NCI-H69 (cell line): ENCODE data around the gene FYN.
"Not testable (repeated sequence)": the region's sequence is repeated elsewhere in the genome, so short reads cannot be mapped to it uniquely, and the experiment has no call there.

Experiments used
- DNase-seq: peaks from one replicate; lab custom pipeline; 2025; lab: John Stamatoyannopoulos, UW

Gene FYN

GRCh38 chr6:111789598-111789997 is 83.7 kb downstream of the FYN start:
- no peak for DNase-seq

DNA sequence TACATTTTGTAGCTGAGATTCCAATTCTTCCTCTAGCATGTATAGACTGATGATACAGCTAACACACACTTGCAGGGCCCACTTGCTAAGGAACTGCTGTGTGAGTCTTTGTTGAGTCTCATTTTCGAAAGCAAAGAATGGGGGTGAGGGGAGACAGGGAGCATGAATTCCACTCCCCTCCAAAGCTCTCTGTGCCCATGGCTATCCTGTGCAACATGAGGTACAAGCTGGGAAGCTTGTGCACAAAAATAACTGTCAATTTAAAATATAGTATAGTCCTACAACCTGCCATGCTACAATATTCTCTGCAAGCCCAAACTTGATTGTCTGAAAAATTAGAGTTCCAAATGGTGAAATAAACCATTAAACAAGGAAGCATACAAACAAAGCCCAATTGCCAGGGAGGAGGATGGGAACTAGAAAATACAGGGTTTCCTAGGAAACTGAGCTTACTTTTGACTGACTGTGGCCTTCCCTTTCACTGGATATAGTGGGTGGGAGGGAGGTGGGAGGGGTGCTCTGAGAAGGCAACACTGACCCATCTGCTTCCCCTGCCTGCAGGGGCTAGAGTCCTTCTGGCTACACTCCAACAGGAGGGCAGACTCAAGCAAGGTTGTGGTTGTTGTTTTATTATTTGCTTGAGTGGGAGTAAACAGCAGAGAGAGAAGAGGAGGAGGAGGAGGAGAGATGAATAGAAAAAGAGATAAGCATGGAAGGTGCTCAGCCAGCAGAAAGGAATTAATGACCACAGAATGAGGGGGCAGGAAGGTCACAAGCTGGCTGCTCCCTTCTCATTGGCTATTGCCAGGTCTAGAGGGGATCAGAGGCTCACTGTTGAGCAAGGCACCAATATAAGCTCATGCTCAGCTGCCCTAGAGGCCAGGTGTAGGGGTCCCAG is 84.6 kb downstream of the FYN start:
- DNase-seq: peak; percentile 85

DNA sequence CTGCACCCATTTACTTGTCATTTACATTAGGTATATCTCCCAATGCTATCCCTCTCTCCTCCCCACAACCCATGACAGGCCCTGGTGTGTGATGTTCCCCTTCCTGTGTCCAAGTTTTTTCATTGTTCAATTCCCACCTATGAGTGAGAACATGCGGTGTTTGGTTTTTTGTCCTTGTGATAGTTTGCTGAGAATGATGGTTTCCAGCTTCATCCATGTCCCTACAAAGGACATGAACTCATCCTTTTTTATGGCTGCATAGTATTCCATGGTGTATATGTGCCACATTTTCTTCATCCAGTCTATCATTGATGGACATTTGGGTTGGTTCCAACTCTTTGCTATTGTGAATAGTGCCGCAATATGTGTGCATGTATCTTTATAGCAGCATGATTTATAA is 87.1 kb downstream of the FYN start:
- DNase-seq: not testable (repeated sequence)

DNA sequence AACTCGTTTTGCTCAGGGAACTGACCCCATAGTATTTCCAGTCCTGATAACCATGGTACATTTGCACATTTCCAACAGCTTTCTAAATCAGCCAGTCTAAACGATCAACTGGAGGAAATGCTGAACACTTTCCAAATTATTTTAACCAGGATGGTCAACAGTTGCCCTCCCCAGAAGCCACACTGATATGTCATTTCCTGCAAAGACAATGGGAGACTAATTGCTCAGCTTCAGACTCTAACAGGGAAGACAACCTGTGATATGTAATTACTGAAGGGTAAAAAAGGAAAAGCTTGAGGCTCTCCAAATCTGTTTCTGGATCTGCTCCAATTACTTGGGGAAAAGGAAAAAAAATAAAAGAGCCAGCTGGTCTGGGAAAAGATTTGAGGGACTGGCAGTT is 88.8 kb downstream of the FYN start:
- DNase-seq: peak; percentile 94

- no peak for DNase-seq
Measured at GRCh38 chr6:111782887-111783466, 90.3 kb downstream of the FYN start.

- no peak for DNase-seq
Measured at GRCh38 chr6:111782192-111782809, 91.0 kb downstream of the FYN start.

DNA sequence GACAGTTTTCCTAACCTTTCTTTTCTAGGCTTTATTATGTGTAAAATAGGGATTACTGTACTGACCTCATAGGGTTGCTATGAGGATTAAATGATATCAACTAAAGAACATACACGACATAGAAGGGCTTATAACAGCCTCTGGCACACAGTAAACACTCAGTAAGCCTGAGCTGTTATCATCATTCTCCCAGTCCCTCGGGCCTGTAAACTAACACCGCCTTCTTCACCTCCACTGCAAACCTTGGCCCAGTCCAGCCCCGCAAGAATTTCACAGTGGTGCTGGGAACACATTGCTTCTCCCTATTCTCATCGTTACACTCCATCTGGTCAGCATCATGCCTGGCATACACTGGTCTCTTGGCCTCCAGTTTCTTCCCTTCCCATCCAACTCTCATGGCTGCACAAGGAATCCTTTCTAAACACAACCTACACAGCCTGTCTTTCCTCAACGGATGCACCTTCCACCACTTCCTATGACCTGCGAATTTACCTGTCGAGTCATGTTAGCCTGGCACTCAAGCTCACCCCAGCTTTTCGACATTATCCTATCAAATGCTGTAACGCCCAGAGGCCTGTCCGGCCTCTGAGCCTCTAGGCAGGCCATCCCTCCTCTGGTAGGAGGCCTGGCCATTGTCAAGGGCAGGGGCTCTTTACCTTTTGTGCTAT is 92.1 kb downstream of the FYN start:
- DNase-seq: peak; percentile 39

GRCh38 chr6:111780393-111780792 is 92.9 kb downstream of the FYN start:
- DNase-seq: no peak

DNA sequence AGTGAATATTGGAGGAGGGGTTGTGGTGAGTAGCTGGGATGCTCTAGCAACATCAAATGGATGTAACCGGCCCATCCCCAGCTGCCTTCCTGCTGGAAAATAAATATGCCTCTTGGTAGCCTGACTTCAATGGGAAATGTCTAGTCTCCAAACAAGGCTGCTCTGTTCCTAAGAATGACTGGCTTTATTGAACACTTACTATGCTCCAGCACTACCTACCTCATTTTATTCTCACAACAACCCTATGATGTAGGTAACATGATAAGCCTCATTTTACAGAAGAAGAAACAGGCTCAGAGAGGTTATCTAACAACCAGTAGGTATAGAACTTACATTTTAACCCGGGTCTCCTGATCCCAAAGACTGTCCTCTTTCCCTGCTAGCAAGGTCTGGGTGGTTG is 93.6 kb downstream of the FYN start:
- DNase-seq: no peak

DNA sequence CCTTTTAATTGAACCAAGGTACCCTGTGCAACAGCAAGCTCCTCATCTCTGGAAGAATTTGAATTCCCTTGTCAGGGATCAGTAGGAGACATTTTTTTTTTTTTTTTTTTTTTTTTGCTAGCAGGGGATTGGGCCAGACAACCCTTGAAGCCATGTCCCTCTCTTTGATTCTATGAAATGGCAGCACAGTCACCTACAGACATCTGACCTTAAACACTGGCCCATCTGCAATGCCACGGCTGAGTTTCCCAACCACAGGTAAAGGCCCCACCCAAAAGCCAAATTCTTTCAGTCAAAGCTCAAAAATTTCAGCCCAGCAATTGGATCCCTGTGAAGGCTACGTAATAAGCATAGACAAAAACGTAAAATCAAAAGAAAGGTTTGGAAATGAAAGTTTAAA is 94.2 kb downstream of the FYN start:
- DNase-seq: no peak

GRCh38 chr6:111777357-111777756 is 95.9 kb downstream of the FYN start:
- DNase-seq: no peak

GRCh38 chr6:111776236-111777221 is 96.7 kb downstream of the FYN start:
- DNase-seq: peak; percentile 32

DNA sequence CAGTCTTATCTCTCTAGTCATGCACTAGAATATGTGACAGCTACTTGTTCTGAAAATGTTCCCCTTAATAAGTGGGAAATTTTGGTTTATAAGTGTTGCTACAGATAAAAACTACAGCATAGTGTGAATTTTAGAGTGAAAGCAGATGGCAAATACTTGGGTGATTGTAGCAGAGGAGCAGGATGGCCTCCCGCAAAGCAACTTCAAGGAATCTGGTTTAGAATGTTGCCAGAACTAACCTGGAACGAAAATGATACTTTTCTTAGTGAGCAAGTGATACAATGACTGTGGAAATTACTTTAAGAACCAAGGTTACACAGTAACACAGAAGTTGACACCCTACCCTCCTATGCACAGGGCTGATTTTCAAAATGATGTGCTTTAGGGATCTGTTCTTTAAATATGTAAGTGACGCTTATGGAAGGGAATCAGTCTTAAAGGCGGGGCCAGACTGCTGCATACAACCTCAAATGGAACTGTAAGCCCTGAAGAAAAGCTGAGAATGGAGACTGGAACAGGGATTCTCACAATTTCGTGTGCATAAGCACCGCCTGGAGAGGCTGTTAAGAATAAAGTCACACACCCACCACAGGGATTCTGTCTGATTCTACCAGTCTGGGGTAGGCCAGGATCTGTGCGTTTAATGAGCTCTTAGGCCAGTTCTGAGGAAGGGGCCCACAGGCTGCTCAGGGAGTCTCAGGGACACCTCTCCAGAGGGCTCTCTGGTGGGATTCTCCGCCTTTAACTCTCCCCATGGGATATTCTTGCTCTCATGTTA is 97.9 kb downstream of the FYN start:
- no peak for DNase-seq

DNA sequence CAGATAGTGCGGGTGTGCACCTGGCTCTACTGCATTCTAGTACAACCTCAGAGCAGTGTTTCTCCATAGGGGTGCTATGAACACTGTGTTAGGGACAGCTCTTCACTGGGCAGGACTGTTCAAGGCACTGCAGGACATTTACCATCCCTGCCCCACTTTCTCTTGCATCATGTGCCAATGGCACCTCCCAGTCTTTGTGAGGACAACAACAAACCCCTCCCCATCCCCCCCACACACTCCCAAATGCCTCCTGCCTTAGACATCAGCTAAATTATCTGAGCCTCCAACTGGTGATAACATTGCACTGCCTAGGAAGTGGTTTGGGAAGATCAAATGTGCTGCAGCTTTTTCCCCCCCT is 98.9 kb downstream of the FYN start:
- DNase-seq: no peak

GRCh38 chr6:111773501-111774345 is 99.5 kb downstream of the FYN start:
- peak; percentile 39 for DNase-seq

- peak; percentile 12 for DNase-seq
Measured at GRCh38 chr6:111772381-111772780, 100.9 kb downstream of the FYN start.

DNA sequence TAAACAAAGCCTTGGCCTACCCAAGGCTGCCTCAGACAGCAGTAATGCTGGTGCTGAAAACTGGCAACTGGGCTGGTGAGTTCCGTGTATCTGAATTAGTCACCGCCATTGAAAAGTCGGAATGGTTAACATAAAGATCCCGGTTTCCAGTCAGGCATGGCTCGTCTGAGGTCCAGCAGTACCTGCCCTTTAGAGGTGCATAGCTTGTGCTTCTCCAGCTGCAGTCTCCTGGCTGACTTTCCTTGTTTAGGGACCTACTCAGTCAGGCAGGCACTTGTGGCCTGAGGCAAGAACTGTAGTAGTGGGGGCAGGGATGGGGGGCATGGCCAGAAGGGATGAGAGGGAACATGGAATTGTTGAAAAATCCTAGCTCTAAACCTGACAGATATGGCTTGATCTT is 101.6 kb downstream of the FYN start:
- no peak for DNase-seq

GRCh38 chr6:111771094-111771432 is 102.2 kb downstream of the FYN start:
- no peak for DNase-seq

- DNase-seq: no peak
Measured at GRCh38 chr6:111770263-111771093, 102.8 kb downstream of the FYN start.
